Left ventricle myocardium inferior (tissue), 1 donor: ENCODE measurements around the gene TMPRSS11A. TPM values are rescaled to one million over a fixed set of nuclear protein-coding genes. Genes with fewer than 3 reads are reported as not detected.

ENCODE experiments used
- DNase-seq: peaks from one replicate; pipeline ENCODE4 v3.0.0-alpha.2; 2020
- H3K27ac ChIP-seq: fragments of 200-600 bp; replicated peaks from 2 replicates; pipeline ENCODE4 v1.8.0; 2021
- H3K27me3 ChIP-seq: fragments of 200-600 bp; 2 replicates; pipeline ENCODE4 v1.8.0; 2021; ENCODE audit warnings: low read depth
- H3K36me3 ChIP-seq: fragments of 200-600 bp; 2 replicates; pipeline ENCODE4 v1.8.0; 2021
- H3K4me1 ChIP-seq: fragments of 200-600 bp; 2 replicates; pipeline ENCODE4 v1.8.0; 2021
- H3K4me3 ChIP-seq: fragments of 200-600 bp; 2 replicates; pipeline ENCODE4 v1.8.0; 2021; ENCODE audit warnings: mild to moderate bottlenecking, moderate library complexity
- H3K9me3 ChIP-seq: fragments of 200-600 bp; replicated peaks from 2 replicates; pipeline ENCODE4 v1.8.0; 2021
- intact Hi-C: fragments of 100-400 bp; cut with micrococcal nuclease; formaldehyde crosslinking; loops from one replicate; pipeline ENCODE4 v1.11.0; 2022
- total RNA-seq: library from RNA; stranded (reverse); fragmentation: NEBNext Ultra II Directional; extraction: Animal tissue kit (Norgen Biotek cat#: 25700); gene quantifications from one replicate; pipeline ENCODE4 v1.2.1, GENCODE V29; 2021
- TF ChIP-seq, protein P1 (sequence below): fragments of 200-600 bp; IDR thresholded peaks from 2 replicates; pipeline ENCODE4 v1.8.0; 2021; ENCODE audit warnings: antibody characterized with exemption, mild to moderate bottlenecking, borderline replicate concordance
- donor health status: DM: no; HTN: yes; CAD: no; lungs with severe emphysema.

TMPRSS11A gene
- total RNA-seq, 1 donor from 2014 or later = not detected

DNA sequence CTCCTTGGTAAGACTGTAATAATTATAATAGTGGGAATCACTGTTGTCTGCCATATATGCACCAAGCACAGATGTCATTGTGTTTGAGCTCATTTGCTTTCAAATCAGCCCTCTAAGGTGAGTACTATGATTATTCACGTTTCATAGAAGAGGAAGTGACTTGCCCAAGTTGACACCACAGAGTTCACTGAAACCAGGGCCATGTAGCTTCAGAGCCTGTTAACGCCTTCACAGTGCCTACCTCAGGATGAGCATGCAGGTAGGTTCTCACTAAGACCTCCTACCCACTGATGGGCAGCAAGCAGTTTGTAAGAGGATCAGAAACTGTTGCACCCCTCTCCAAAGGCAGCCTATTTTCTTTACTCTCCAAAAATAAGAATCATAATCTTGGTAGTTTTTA, 27.4 kb downstream of the TMPRSS11A start:
- no peaks in the 10 kb centered on the region for H3K27me3 ChIP-seq
- no peak overlapping the region for H3K4me3 ChIP-seq
- no peak for DNase-seq
- H3K27ac ChIP-seq = no peak overlapping the region
- intact Hi-C loops = no loop called here
- H3K36me3 ChIP-seq = no peaks in the 10 kb centered on the region
- H3K4me1 ChIP-seq = no peaks in the 10 kb centered on the region
- TF ChIP-seq, protein P1, sequence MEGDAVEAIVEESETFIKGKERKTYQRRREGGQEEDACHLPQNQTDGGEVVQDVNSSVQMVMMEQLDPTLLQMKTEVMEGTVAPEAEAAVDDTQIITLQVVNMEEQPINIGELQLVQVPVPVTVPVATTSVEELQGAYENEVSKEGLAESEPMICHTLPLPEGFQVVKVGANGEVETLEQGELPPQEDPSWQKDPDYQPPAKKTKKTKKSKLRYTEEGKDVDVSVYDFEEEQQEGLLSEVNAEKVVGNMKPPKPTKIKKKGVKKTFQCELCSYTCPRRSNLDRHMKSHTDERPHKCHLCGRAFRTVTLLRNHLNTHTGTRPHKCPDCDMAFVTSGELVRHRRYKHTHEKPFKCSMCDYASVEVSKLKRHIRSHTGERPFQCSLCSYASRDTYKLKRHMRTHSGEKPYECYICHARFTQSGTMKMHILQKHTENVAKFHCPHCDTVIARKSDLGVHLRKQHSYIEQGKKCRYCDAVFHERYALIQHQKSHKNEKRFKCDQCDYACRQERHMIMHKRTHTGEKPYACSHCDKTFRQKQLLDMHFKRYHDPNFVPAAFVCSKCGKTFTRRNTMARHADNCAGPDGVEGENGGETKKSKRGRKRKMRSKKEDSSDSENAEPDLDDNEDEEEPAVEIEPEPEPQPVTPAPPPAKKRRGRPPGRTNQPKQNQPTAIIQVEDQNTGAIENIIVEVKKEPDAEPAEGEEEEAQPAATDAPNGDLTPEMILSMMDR = no peak
- H3K9me3 ChIP-seq = peaks cover 31% of the 10 kb centered on the region

DNA sequence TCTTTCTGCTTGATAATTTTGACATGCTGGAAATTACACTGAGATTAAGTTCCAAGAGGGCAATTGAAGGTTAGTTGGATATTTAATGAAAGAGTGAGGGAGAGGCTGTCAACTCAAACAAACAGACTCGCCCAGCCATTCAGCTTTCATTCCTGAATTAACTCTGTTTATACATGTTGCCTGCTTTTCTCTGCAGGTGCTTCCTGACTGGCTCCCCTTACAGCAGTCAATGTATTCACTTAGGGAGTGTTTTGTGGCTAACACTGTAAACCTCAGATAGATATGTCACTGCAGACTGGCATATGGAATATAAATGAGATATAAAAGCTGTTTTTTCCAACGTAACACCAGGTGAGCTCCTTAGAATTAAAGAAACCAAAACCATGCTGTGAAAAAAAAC, 28.7 kb downstream of the TMPRSS11A start:
- Histone ChIP-seq H3K9me3 (peaks cover 26% of the 10 kb centered on the region), H3K27me3 (no peaks in the 10 kb centered on the region), H3K4me3 (no peak overlapping the region), H3K4me1 (no peaks in the 10 kb centered on the region), H3K36me3 (no peaks in the 10 kb centered on the region), H3K27ac (no peak overlapping the region)
- no peak for DNase-seq
- intact Hi-C loops = no loop called here
- TF ChIP-seq, protein P1 = no peak

DNA sequence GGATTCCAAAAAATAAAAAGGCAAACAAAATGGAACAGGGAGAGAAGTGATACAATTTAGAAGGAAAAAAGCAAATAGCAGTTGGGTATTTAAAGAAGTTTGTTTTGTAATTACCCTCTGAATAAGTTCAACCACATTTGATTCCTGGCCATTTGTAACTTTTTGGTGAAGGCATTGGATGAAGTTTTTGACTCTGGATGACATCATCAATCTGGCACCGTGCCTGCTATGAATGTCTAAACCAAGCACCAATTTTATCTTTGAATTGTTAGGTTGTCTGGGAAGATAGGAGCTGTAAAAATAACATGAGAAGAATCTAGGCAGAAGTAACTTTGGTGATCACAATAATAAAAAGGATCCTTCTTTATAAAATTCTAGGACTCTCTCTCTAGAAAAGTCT, 29.5 kb downstream of the TMPRSS11A start:
- TF ChIP-seq, protein P1 = no peak
- H3K27ac ChIP-seq = no peak overlapping the region
- no peaks in the 10 kb centered on the region for H3K27me3 ChIP-seq
- H3K9me3 ChIP-seq = peaks cover 17% of the 10 kb centered on the region
- no peak overlapping the region for H3K4me3 ChIP-seq
- H3K4me1 ChIP-seq = no peaks in the 10 kb centered on the region
- no peaks in the 10 kb centered on the region for H3K36me3 ChIP-seq
- intact Hi-C loops = no loop called here
- no peak for DNase-seq

DNA sequence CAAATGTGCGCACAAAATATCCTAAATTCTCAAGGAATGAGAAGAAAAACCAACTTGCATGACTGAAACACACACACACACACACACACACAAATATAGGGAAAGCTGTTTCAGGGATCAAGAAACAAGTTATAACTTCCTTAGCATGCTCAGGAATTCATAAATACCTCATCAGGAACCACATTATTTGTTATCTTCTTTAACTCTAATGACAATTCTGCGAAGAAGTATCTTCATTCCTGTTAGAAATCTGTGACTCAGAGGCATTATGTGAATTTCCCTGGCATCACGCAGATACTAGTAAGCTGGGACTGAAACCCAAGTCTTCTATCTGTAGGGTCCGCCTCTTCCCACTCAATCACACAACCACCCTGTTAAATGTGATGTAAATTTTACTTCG, 30.3 kb downstream of the TMPRSS11A start:
- Histone ChIP-seq H3K36me3 (no peaks in the 10 kb centered on the region), H3K4me3 (no peak overlapping the region), H3K27ac (no peak overlapping the region), H3K9me3 (peaks cover 10% of the 10 kb centered on the region), H3K4me1 (no peaks in the 10 kb centered on the region), H3K27me3 (no peaks in the 10 kb centered on the region)
- TF ChIP-seq, protein P1 = no peak
- no peak for DNase-seq
- intact Hi-C loops = no loop called here

DNA sequence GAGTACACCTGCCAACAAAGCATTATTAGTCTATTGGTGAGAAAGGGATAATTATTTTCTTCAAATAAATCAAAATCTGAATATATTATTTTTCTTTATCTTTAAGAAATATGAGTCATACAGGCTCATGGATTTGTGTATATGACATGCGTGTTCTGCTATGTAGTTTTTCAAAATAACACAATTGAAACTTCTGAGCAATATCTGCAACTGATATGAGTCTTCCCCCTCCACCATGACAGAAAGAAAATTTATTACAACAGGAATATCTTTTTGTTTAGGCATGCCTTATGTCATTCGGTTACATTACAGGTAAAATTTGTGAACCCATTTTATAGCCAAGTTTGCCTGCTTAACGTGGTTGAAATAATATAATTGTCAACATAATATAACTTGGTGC, 32.0 kb downstream of the TMPRSS11A start:
- H3K4me3 ChIP-seq = no peak overlapping the region
- intact Hi-C loops = no loop called here
- no peak overlapping the region for H3K27ac ChIP-seq
- TF ChIP-seq, protein P1 = no peak
- no peak for DNase-seq
- no peaks in the 10 kb centered on the region for H3K36me3 ChIP-seq
- no peaks in the 10 kb centered on the region for H3K4me1 ChIP-seq
- H3K9me3 ChIP-seq = no peaks in the 10 kb centered on the region
- no peaks in the 10 kb centered on the region for H3K27me3 ChIP-seq

DNA sequence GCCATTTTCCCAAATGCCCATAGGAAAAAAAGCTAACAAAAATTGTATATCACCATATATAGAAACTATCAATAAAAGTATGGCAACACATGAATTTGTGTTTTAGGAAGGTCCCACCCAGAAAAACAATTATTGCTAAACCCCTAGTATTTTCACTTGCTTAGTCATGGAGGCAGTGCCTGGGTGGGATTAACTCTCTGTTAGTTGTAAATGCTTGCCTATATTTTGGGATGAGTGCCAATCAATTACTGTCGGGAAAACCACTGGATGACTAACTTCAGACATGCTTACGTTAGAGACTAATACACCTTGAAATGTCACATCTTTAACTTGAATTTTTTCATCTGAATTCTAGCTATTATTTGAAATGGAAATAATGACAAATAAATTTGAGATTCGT, 33.9 kb downstream of the TMPRSS11A start:
- Histone ChIP-seq H3K4me1 (no peaks in the 10 kb centered on the region), H3K27ac (no peak overlapping the region), H3K9me3 (peaks cover 6% of the 10 kb centered on the region), H3K36me3 (no peaks in the 10 kb centered on the region), H3K27me3 (no peaks in the 10 kb centered on the region), H3K4me3 (no peak overlapping the region)
- TF ChIP-seq, protein P1 = no peak
- no peak for DNase-seq
- intact Hi-C loops = no loop called here
